K562 (cell line): ENCODE measurements around the gene OR9A2. TPM values are rescaled to one million over a fixed set of nuclear protein-coding genes. Genes with fewer than 3 reads are reported as not detected.

Experiments
- ATAC-seq: fragments of 200-7000 bp; cut with Tn5 transposase; 3 replicates; pipeline ENCODE4 v1.9.1; 2020; ENCODE audit warnings: moderate library complexity
- BruUV-seq: library from RNA; stranded (reverse); fragments of 400-500 nt; replicated peaks from 2 replicates; lab custom pipeline; 2021; lab: Mats Ljungman, UMichigan
- CTCF ChIA-PET: fragments of 300-600 bp; formaldehyde crosslinking; extraction: SDS; loops from one replicate; lab custom pipeline; 2021; ENCODE audit warnings: low intra/inter-chr PET ratio; lab: Yijun Ruan, JAX
- POLR2A ChIA-PET: fragments of 300-600, 350-650 bp; sonication (Branson Sonifier 250); formaldehyde crosslinking; extraction: SDS; loops from one replicate; lab custom pipeline; 2021; ENCODE audit warnings: antibody characterized with exemption, inconsistent platforms; lab: Yijun Ruan, JAX
- DNase-seq, 4 experiments: peaks; one replicate each; pipeline versions ENCODE4 v3.0.0 to v3.0.0-alpha.2; 2011 to 2018; ENCODE audit warnings: low spot score in 3 of 4, mixed read lengths in 3 of 4; ENCODE audit errors: extremely low read depth in 1 of 4
- FAIRE-seq: peaks from 2 replicates; lab custom pipeline; 2011; peaks lifted over from hg19 to GRCh38; lab: Jason Lieb, UNC
- H2AFZ ChIP-seq: 2 replicates; pipeline ENCODE4 v1.6.0; 2011; ENCODE audit warnings: low read depth, low read length, control low read depth, inconsistent platforms
- H3K27ac ChIP-seq: fragments of 200-600 bp; 3 replicates; pipeline ENCODE4 v1.8.0; 2011; ENCODE audit warnings: low read depth, mild to moderate bottlenecking, control low read depth, inconsistent platforms, low read length, moderate library complexity, mixed read lengths; ENCODE audit errors: extremely low read depth
- H3K27me3 ChIP-seq, 2 experiments: fragments of 300-600 bp in 1 of 2; 2 replicates in 1 of 2; 3 replicates in 1 of 2; pipeline versions ENCODE4 v1.6.0 to v1.8.0; 2011; ENCODE audit warnings: inconsistent platforms in 2 of 2, low read length in 2 of 2, mild to moderate bottlenecking in 1 of 2, mixed read lengths in 1 of 2, moderate library complexity in 1 of 2; ENCODE audit not compliant: control insufficient read depth in 2 of 2, insufficient read depth in 2 of 2
- H3K36me3 ChIP-seq: fragments of 300-600 bp; 3 replicates; pipeline ENCODE4 v1.8.0; 2011; ENCODE audit warnings: mild to moderate bottlenecking, low read length, inconsistent platforms; ENCODE audit not compliant: control insufficient read depth, insufficient read depth
- H3K4me1 ChIP-seq, 2 experiments: fragments of 200-600 bp in 1 of 2; replicated peaks in 1 of 2; 2 replicates in 1 of 2; 3 replicates in 1 of 2; pipeline versions ENCODE4 v1.5.1 to v1.8.0; 2011; ENCODE audit warnings: inconsistent platforms in 2 of 2, low read length in 2 of 2, mild to moderate bottlenecking in 1 of 2, mixed read lengths in 1 of 2, moderate library complexity in 1 of 2; ENCODE audit not compliant: control insufficient read depth in 2 of 2, insufficient read depth in 2 of 2
- H3K4me2 ChIP-seq: 2 replicates; pipeline ENCODE4 v1.6.1; 2011; ENCODE audit warnings: low read length, control low read depth, inconsistent platforms, mixed read lengths; ENCODE audit not compliant: insufficient read depth
- H3K4me3 ChIP-seq: fragments of 200-600 bp; sonication (generic), shearing (Covaris generic); 2 replicates; pipeline ENCODE4 v1.5.1; 2016; ENCODE audit warnings: control low read depth, inconsistent platforms
- H3K79me2 ChIP-seq: fragments of 200-600 bp; 3 replicates; pipeline ENCODE4 v1.8.0; 2011; ENCODE audit warnings: low read length, inconsistent platforms; ENCODE audit not compliant: control insufficient read depth, insufficient read depth
- H3K9ac ChIP-seq, 2 experiments: 2 replicates each; pipeline versions ENCODE4 v1.6.0 to v1.6.1; 2011; ENCODE audit warnings: low read depth in 2 of 2, low read length in 2 of 2, control low read depth in 1 of 2, inconsistent platforms in 1 of 2, mild to moderate bottlenecking in 1 of 2, mixed read lengths in 1 of 2; ENCODE audit not compliant: insufficient read depth in 1 of 2
- H3K9me1 ChIP-seq: one replicate; pipeline ENCODE4 v1.6.0; 2011; ENCODE audit warnings: inconsistent platforms, mild to moderate bottlenecking, low read length, moderate library complexity; ENCODE audit not compliant: control insufficient read depth, insufficient read depth
- H3K9me3 ChIP-seq: replicated peaks from 2 replicates; pipeline ENCODE4 v1.5.1; 2011; ENCODE audit warnings: low read depth, low read length, inconsistent platforms; ENCODE audit not compliant: control insufficient read depth, insufficient read depth
- H4K20me1 ChIP-seq: replicated peaks from 2 replicates; pipeline ENCODE4 v1.6.1; 2011; ENCODE audit warnings: low read length, inconsistent platforms, mixed read lengths; ENCODE audit not compliant: control insufficient read depth, insufficient read depth
- CREB3L1 ChIP-seq: fragments of 450-650 bp; IDR thresholded peaks from 2 replicates; pipeline ENCODE4 v1.6.1; 2014; ENCODE audit warnings: low read depth, mild to moderate bottlenecking, moderate library complexity, borderline replicate concordance
- NFATC3 ChIP-seq: fragments of 450-650 bp; IDR thresholded peaks from 2 replicates; pipeline ENCODE4 v1.6.1; 2017; ENCODE audit warnings: mild to moderate bottlenecking
- PTRF ChIP-seq: fragments of 450-650 bp; IDR thresholded peaks from 2 replicates; pipeline ENCODE4 v1.6.1; 2016; ENCODE audit warnings: mild to moderate bottlenecking, missing genetic modification characterization, missing compliant biosample characterization
- PURB ChIP-seq: sonication (generic); formaldehyde crosslinking; IDR thresholded peaks from 2 replicates; pipeline ENCODE4 v1.9.0; 2021; ENCODE audit warnings: low read depth, mild to moderate bottlenecking, missing genetic modification reagents
- RAD21 ChIP-seq, 2 experiments: fragments of 250-450 bp in 1 of 2; fragments of 450-650 bp in 1 of 2; sonication (Bioruptor Pico) in 1 of 2; formaldehyde crosslinking in 1 of 2; IDR thresholded peaks in 1 of 2; conservative IDR thresholded peaks in 1 of 2; 2 replicates each; pipeline versions ENCODE4 v1.4.0 to v1.8.0; 2020 to 2022; ENCODE audit warnings: mild to moderate bottlenecking in 2 of 2, moderate library complexity in 1 of 2
- YY1 ChIP-seq, 3 experiments: IDR thresholded peaks; 2 replicates each; pipeline ENCODE4 v1.6.1; 2011; ENCODE audit warnings: low read length in 2 of 3, mild to moderate bottlenecking in 2 of 3, moderate library complexity in 2 of 3, borderline replicate concordance in 1 of 3, control low read depth in 1 of 3, low read depth in 1 of 3; ENCODE audit not compliant: insufficient read depth in 3 of 3, insufficient replicate concordance in 2 of 3, control insufficient read depth in 1 of 3, insufficient read length in 1 of 3; ENCODE audit errors: extremely low read depth in 1 of 3
- in situ Hi-C: fragments of 300-500 bp; cut with MboI; formaldehyde crosslinking; loops from 4 replicates; pipeline ENCODE4 v1.15.0; 2018; ENCODE audit warnings: inconsistent platforms, mixed read lengths
- intact Hi-C: fragments of 100-400 bp; cut with micrococcal nuclease; formaldehyde crosslinking; loops from 2 replicates; pipeline ENCODE4 v1.14.2; 2022
- polyA plus RNA-seq, 8 experiments: library from polyadenylated mRNA; depleted of rRNA in 4 of 8; stranded (reverse) in 5 of 8; unstranded in 3 of 8; fragments of >200 nt; fragmentation: Nextera tagmentation in 2 of 8; fragmentation: Illumina TruSeq in 1 of 8; extraction: Ambion mirVana in 2 of 8; extraction: Trizol in 1 of 8; gene quantifications; 2 replicates each; pipeline versions ENCODE4 v1.2.1 to v1.2.3, GENCODE V29; 2011 to 2014; ENCODE audit warnings: inconsistent platforms in 1 of 8, missing spikeins in 1 of 8
- total RNA-seq, 7 experiments: library from RNA; depleted of rRNA in 6 of 7; stranded (reverse); fragments of >200 nt in 6 of 7; fragmentation: Illumina TruSeq in 2 of 7; extraction: Trizol in 2 of 7; gene quantifications; 2 replicates each; pipeline versions ENCODE4 v1.2.1 to v1.2.3, GENCODE V29; 2011 to 2021; ENCODE audit warnings: low replicate concordance in 1 of 7

OR9A2 gene
- total and polyA plus RNA-seq, 9 of the 15 experiments (the other 6 are each of a cell fraction or from before 2014, with no cell fraction given) = not detected

GRCh38 chr7:143027032-143027431 is at the start of gene OR9A2 (continued):
- TF ChIP-seq YY1 (IDR thresholded peaks at IDR 0.05; ENCODE audit: borderline replicate concordance in 1 of 3, control insufficient read depth in 1 of 3, extremely low read depth in 1 of 3, insufficient read depth in 3 of 3, insufficient read length in 1 of 3, insufficient replicate concordance in 2 of 3, low read depth in 1 of 3, low read length in 2 of 3) (no peak), PTRF (tag) (no peak), PURB (CRISPR knock-in tag) (no peak), CREB3L1 (no peak), RAD21 (CRISPR knock-in tag; conservative IDR thresholded peaks at IDR 0.05 in 1 of 2, IDR thresholded peaks at IDR 0.05 in 1 of 2) (no peak)

- no peak for TF ChIP-seq NFATC3
- TF ChIP-seq, all 486 proteins: peak for 0
- no peaks in the 10 kb centered on the region for H3K9me3 ChIP-seq
- H3K9me1 ChIP-seq = no peaks in the 10 kb centered on the region
- DNase-seq (no peak), ATAC-seq (no peak), FAIRE-seq (no peak)
- no peak overlapping the region for H3K9ac ChIP-seq
- no peaks in the 10 kb centered on the region for H3K79me2 ChIP-seq
- 0 out of 5 replicates have a peak, but pooled peaks cover 0 to 7% of the 10 kb centered on the region in 2 experiments for H3K27me3 ChIP-seq
- H3K4me1 ChIP-seq = no peaks in the 10 kb centered on the region
- no peak overlapping the region for H3K27ac ChIP-seq
- no peaks in the 10 kb centered on the region for H4K20me1 ChIP-seq
- ChIA-PET POLR2A (no interaction called here), CTCF (no interaction called here)
- H3K4me3 ChIP-seq = no peak overlapping the region
- intact Hi-C loops = no loop called here
- no peak overlapping the region for H3K4me2 ChIP-seq
- in situ Hi-C loops = no loop called here
- no peak overlapping the region for H2AFZ ChIP-seq
- H3K36me3 ChIP-seq = no peaks in the 10 kb centered on the region
- no TSS peak for BruUV-seq
Observed at GRCh38 chr7:143074141-143074540, 47.2 kb upstream of the OR9A2 start.
